Measurements from ENCODE around the gene FASTKD3.

GRCh38 chr5:7910738-7911428, 42.1 kb upstream of the FASTKD3 start:
- TF ChIP-seq CTCF (IDR thresholded peaks at IDR 0.05) = no peak
- no peak for TF ChIP-seq POLR2A (IDR thresholded peaks at IDR 0.05)
